Measurements from ENCODE around the gene CASP14.
"Not testable (repeated sequence)": the region's sequence is repeated elsewhere in the genome, so short reads cannot be mapped to it uniquely, and the experiment has no call there.

CASP14 gene

GRCh38 chr19:15048885-15049541 lies at the start of gene CASP14:
Gene CASP14 (plus strand): TSS chr19:15049480. CDS start chr19:15052252, 2,772 bp downstream.
- FAIRE-seq: no peak

GRCh38 chr19:15008308-15008707 lies 41.0 kb upstream of the CASP14 start:
- FAIRE-seq: no peak

GRCh38 chr19:15010501-15011300 lies 38.6 kb upstream of the CASP14 start:
- no peak for FAIRE-seq

- no peak for FAIRE-seq
Measured at GRCh38 chr19:15014579-15014978, 34.7 kb upstream of the CASP14 start.

GRCh38 chr19:15015946-15016542 lies 33.2 kb upstream of the CASP14 start:
- FAIRE-seq: no peak

GRCh38 chr19:15018836-15019235 lies 30.4 kb upstream of the CASP14 start:
- FAIRE-seq: not testable (repeated sequence)

- FAIRE-seq: no peak
Measured at GRCh38 chr19:15021286-15022007, 27.8 kb upstream of the CASP14 start.

GRCh38 chr19:15022752-15023151 lies 26.5 kb upstream of the CASP14 start:
- no peak for FAIRE-seq

- no peak for FAIRE-seq
Measured at GRCh38 chr19:15025217-15025616, 24.1 kb upstream of the CASP14 start.

- FAIRE-seq: no peak
Measured at GRCh38 chr19:15028490-15028889, 20.8 kb upstream of the CASP14 start.

GRCh38 chr19:15031675-15032074 lies 17.6 kb upstream of the CASP14 start:
- FAIRE-seq: no peak

- FAIRE-seq: no peak
Measured at GRCh38 chr19:15035795-15036311, 13.4 kb upstream of the CASP14 start.

GRCh38 chr19:15037586-15037985 lies 11.7 kb upstream of the CASP14 start:
- FAIRE-seq: no peak

GRCh38 chr19:15038294-15038693 lies 11.0 kb upstream of the CASP14 start:
- no peak for FAIRE-seq

GRCh38 chr19:15042003-15042402 lies 7.3 kb upstream of the CASP14 start:
- no peak for FAIRE-seq

- FAIRE-seq: no peak
Measured at GRCh38 chr19:15042826-15043225, 6.5 kb upstream of the CASP14 start.

GRCh38 chr19:15045506-15045905 lies 3.8 kb upstream of the CASP14 start:
- no peak for FAIRE-seq

- FAIRE-seq: no peak
Measured at GRCh38 chr19:15047680-15048079, 1.6 kb upstream of the CASP14 start.

- FAIRE-seq: no peak
Measured at GRCh38 chr19:15048128-15048527, 1.2 kb upstream of the CASP14 start.

GRCh38 chr19:15050639-15051038 lies 1.4 kb downstream of the CASP14 start:
- FAIRE-seq: no peak

- no peak for FAIRE-seq
Measured at GRCh38 chr19:15062036-15062435, 12.8 kb downstream of the CASP14 start.

- not testable (repeated sequence) for FAIRE-seq
Measured at GRCh38 chr19:15070386-15070785, 21.1 kb downstream of the CASP14 start.
